Measurements from ENCODE around the gene PCDHA7.
"Not testable (repeated sequence)": the region's sequence is repeated elsewhere in the genome, so short reads cannot be mapped to it uniquely, and the experiment has no call there.

Gene PCDHA7

GRCh38 chr5:140833993-140834392 lies at the start of gene PCDHA7:
Gene PCDHA7 (plus strand): TSS chr5:140834269. CDS start chr5:140834384, 115 bp downstream.
- DNase-seq: no peak

GRCh38 chr5:140785905-140786686 lies 48.0 kb upstream of the PCDHA7 start, which contains the start of gene PCDHA1:
Gene PCDHA1 (plus strand): TSS chr5:140786140.
- no peak for DNase-seq

- not testable (repeated sequence) for DNase-seq
These were observed 46.6 kb upstream of the PCDHA7 start for GRCh38 chr5:140787422-140787821.

- not testable (repeated sequence) for DNase-seq
These were observed 46.1 kb upstream of the PCDHA7 start for GRCh38 chr5:140787849-140788504.

GRCh38 chr5:140791089-140791488 lies 43.0 kb upstream of the PCDHA7 start:
- no peak for DNase-seq

- DNase-seq: no peak
These were observed 39.3 kb upstream of the PCDHA7 start, which contains the start of gene PCDHA2 for GRCh38 chr5:140794595-140795258. Gene PCDHA2 (plus strand): TSS chr5:140794852.

GRCh38 chr5:140795259-140795641 lies 38.8 kb upstream of the PCDHA7 start:
- DNase-seq: no peak

- DNase-seq: not testable (repeated sequence)
These were observed 37.9 kb upstream of the PCDHA7 start for GRCh38 chr5:140796072-140796717.

- DNase-seq: no peak
These were observed 37.4 kb upstream of the PCDHA7 start for GRCh38 chr5:140796718-140797095.

GRCh38 chr5:140800816-140801493 lies 33.1 kb upstream of the PCDHA7 start, which contains the start of gene PCDHA3:
Gene PCDHA3 (plus strand): TSS chr5:140801057.
- DNase-seq: no peak

- DNase-seq: no peak
These were observed 32.6 kb upstream of the PCDHA7 start for GRCh38 chr5:140801494-140801841.

GRCh38 chr5:140802381-140802780 lies 31.7 kb upstream of the PCDHA7 start:
- not testable (repeated sequence) for DNase-seq

GRCh38 chr5:140802781-140803271 lies 31.2 kb upstream of the PCDHA7 start:
- no peak for DNase-seq

GRCh38 chr5:140806834-140807775 lies 27.0 kb upstream of the PCDHA7 start, which contains the start of gene PCDHA4:
Gene PCDHA4 (plus strand): TSS chr5:140807068.
- peak; percentile 48 to 54 for DNase-seq

- DNase-seq: not testable (repeated sequence)
These were observed 25.7 kb upstream of the PCDHA7 start for GRCh38 chr5:140808241-140808888.

- no peak for DNase-seq
These were observed 25.2 kb upstream of the PCDHA7 start for GRCh38 chr5:140808889-140809291.

GRCh38 chr5:140821375-140822280 lies 12.4 kb upstream of the PCDHA7 start, which contains the start of gene PCDHA5:
Gene PCDHA5 (plus strand): TSS chr5:140821613.
- DNase-seq: peak; percentile 55 to 67

GRCh38 chr5:140822281-140822629 lies 11.8 kb upstream of the PCDHA7 start:
- no peak for DNase-seq

GRCh38 chr5:140822969-140823368 lies 11.1 kb upstream of the PCDHA7 start:
- DNase-seq: not testable (repeated sequence)
